H1 (cell line): Measurements from ENCODE around the gene IGSF5. TPM values are rescaled to one million over a fixed set of nuclear protein-coding genes. Genes with fewer than 3 reads are reported as not detected.

Experiments
- CTCF ChIA-PET: fragments of 300-600 bp; sonication (Branson Sonifier 250); formaldehyde crosslinking; loops from one replicate; lab custom pipeline; 2021; ENCODE audit not compliant: partially characterized antibody; lab: Charles Lee
- POLR2A ChIA-PET: fragments of 300-600 bp; sonication (Branson Sonifier 250); formaldehyde crosslinking; loops from one replicate; lab custom pipeline; 2021; ENCODE audit warnings: inconsistent platforms; ENCODE audit not compliant: partially characterized antibody; lab: Charles Lee
- DNase-seq, 2 experiments: peaks; one replicate each; pipeline versions ENCODE4 v3.0.0 to v3.0.0-alpha.2; 2010 to 2022; ENCODE audit warnings: low spot score in 2 of 2, low read depth in 1 of 2, mixed read lengths in 1 of 2
- FAIRE-seq: peaks from 2 replicates; lab custom pipeline; 2011; peaks lifted over from hg19 to GRCh38; lab: Jason Lieb, UNC
- H2AFZ ChIP-seq: 2 replicates; pipeline ENCODE4 v1.8.1; 2012; ENCODE audit warnings: low read length, inconsistent platforms
- H2AK5ac ChIP-seq: 2 replicates; pipeline ENCODE4 v1.6.1; 2013; ENCODE audit warnings: low read depth, low read length
- H2BK120ac ChIP-seq: replicated peaks from 2 replicates; pipeline ENCODE3; 2013; ENCODE audit warnings: low read depth, low read length, inconsistent platforms
- H2BK12ac ChIP-seq: 2 replicates; pipeline ENCODE4 v1.6.1; 2013; ENCODE audit warnings: low read depth, low read length
- H2BK15ac ChIP-seq: 2 replicates; pipeline ENCODE4 v1.6.1; 2013; ENCODE audit warnings: low read length
- H2BK20ac ChIP-seq: 2 replicates; pipeline ENCODE4 v1.6.1; 2013; ENCODE audit warnings: low read length
- H2BK5ac ChIP-seq: 2 replicates; pipeline ENCODE4 v1.6.1; 2013; ENCODE audit warnings: low read depth, low read length
- H3K14ac ChIP-seq: 2 replicates; pipeline ENCODE4 v1.6.1; 2013; ENCODE audit warnings: inconsistent platforms; ENCODE audit not compliant: insufficient read length
- H3K18ac ChIP-seq: 2 replicates; pipeline ENCODE4 v1.6.1; 2013; ENCODE audit warnings: low read length; ENCODE audit errors: extremely low read depth
- H3K23ac ChIP-seq: 2 replicates; pipeline ENCODE4 v1.6.1; 2013; ENCODE audit warnings: inconsistent platforms; ENCODE audit not compliant: insufficient read length
- H3K23me2 ChIP-seq: 2 replicates; pipeline ENCODE4 v1.6.1; 2013; ENCODE audit warnings: low read depth, low read length
- H3K27ac ChIP-seq: 2 replicates; pipeline ENCODE4 v1.6.1; 2011; ENCODE audit warnings: low read depth, low read length, inconsistent platforms
- H3K27me3 ChIP-seq, 4 experiments: replicated peaks in 1 of 4; 1 replicate in 1 of 4; 2 replicates in 3 of 4; pipeline versions ENCODE4 v1.6.1 to v1.8.1; 2011 to 2013; ENCODE audit warnings: low read length in 3 of 4, mild to moderate bottlenecking in 3 of 4, inconsistent platforms in 2 of 4, mixed read lengths in 2 of 4, moderate library complexity in 1 of 4; ENCODE audit not compliant: control insufficient read depth in 3 of 4, insufficient read depth in 3 of 4; ENCODE audit errors: extremely low read depth in 1 of 4
- H3K36me3 ChIP-seq, 4 experiments: 2 replicates each; pipeline versions ENCODE4 v1.6.1 to v1.8.1; 2011 to 2013; ENCODE audit warnings: mild to moderate bottlenecking in 4 of 4, low read length in 3 of 4, moderate library complexity in 2 of 4, control low read depth in 1 of 4, inconsistent platforms in 1 of 4; ENCODE audit not compliant: insufficient read depth in 4 of 4, control insufficient read depth in 2 of 4
- H3K4ac ChIP-seq: replicated peaks from 2 replicates; pipeline ENCODE3; 2013; ENCODE audit warnings: low read length, low read depth, mixed read lengths, inconsistent platforms; ENCODE audit not compliant: insufficient read length
- H3K4me1 ChIP-seq, 4 experiments: replicated peaks in 1 of 4; 1 replicate in 1 of 4; 2 replicates in 3 of 4; pipeline versions ENCODE4 v1.6.1 to v1.8.1; 2011 to 2013; ENCODE audit warnings: low read length in 3 of 4, inconsistent platforms in 2 of 4, mixed read lengths in 1 of 4; ENCODE audit not compliant: insufficient read depth in 4 of 4, control insufficient read depth in 3 of 4
- H3K4me2 ChIP-seq, 2 experiments: 2 replicates each; pipeline versions ENCODE4 v1.6.1 to v1.8.1; 2011 to 2013; ENCODE audit warnings: low read depth in 2 of 2, low read length in 2 of 2, control low read depth in 1 of 2, inconsistent platforms in 1 of 2, mild to moderate bottlenecking in 1 of 2; ENCODE audit not compliant: insufficient read depth in 1 of 2
- H3K4me3 ChIP-seq, 4 experiments: fragments of 200-600, 300-600 bp in 1 of 4; sonication (generic), shearing (Covaris generic), sonication (Bioruptor Twin) in 1 of 4; 2 replicates each; pipeline versions ENCODE4 v1.5.1 to v1.8.1; 2011 to 2016; ENCODE audit warnings: low read length in 4 of 4, low read depth in 3 of 4, control low read depth in 2 of 4, inconsistent platforms in 2 of 4, mild to moderate bottlenecking in 2 of 4, mixed read lengths in 1 of 4, moderate library complexity in 1 of 4; ENCODE audit not compliant: insufficient read depth in 2 of 4; ENCODE audit errors: extremely low read depth in 1 of 4
- H3K56ac ChIP-seq: replicated peaks from 2 replicates; pipeline ENCODE3; 2013; ENCODE audit warnings: low read depth, mild to moderate bottlenecking, mixed read lengths, low read length, inconsistent platforms; ENCODE audit not compliant: insufficient read length
- H3K79me1 ChIP-seq: 2 replicates; pipeline ENCODE4 v1.6.1; 2013; ENCODE audit warnings: low read depth, low read length, control low read depth
- H3K79me2 ChIP-seq, 2 experiments: 2 replicates each; pipeline versions ENCODE4 v1.6.1 to v1.8.1; 2012 to 2013; ENCODE audit warnings: low read length in 2 of 2, mild to moderate bottlenecking in 2 of 2, inconsistent platforms in 1 of 2; ENCODE audit not compliant: insufficient read depth in 2 of 2, control insufficient read depth in 1 of 2
- H3K9ac ChIP-seq, 4 experiments: replicated peaks in 1 of 4; 1 replicate in 1 of 4; 2 replicates in 3 of 4; pipeline versions ENCODE4 v1.6.1 to v1.8.1; 2011 to 2013; ENCODE audit warnings: low read depth in 3 of 4, low read length in 3 of 4, control low read depth in 2 of 4, mild to moderate bottlenecking in 2 of 4, moderate library complexity in 2 of 4, inconsistent platforms in 1 of 4; ENCODE audit errors: extremely low read depth in 1 of 4
- H3K9me3 ChIP-seq, 2 experiments: 2 replicates each; pipeline versions ENCODE4 v1.6.1 to v1.8.1; 2012 to 2013; ENCODE audit warnings: mild to moderate bottlenecking in 2 of 2, moderate library complexity in 2 of 2, control low read depth in 1 of 2, inconsistent platforms in 1 of 2, low read depth in 1 of 2, low read length in 1 of 2, mixed read lengths in 1 of 2; ENCODE audit not compliant: insufficient read depth in 2 of 2
- H4K20me1 ChIP-seq, 2 experiments: replicated peaks in 1 of 2; 2 replicates each; pipeline versions ENCODE3 to v1.8.1; 2011 to 2013; ENCODE audit warnings: inconsistent platforms in 2 of 2, low read length in 2 of 2, mild to moderate bottlenecking in 1 of 2; ENCODE audit not compliant: insufficient read depth in 2 of 2, control insufficient read depth in 1 of 2
- H4K5ac ChIP-seq: 2 replicates; pipeline ENCODE4 v1.6.1; 2013; ENCODE audit warnings: low read length, low read depth, mixed read lengths, inconsistent platforms; ENCODE audit not compliant: insufficient read length
- H4K8ac ChIP-seq: 2 replicates; pipeline ENCODE4 v1.8.0; 2013; ENCODE audit warnings: mild to moderate bottlenecking, moderate library complexity, low read length, inconsistent platforms; ENCODE audit not compliant: insufficient read depth; ENCODE audit errors: extremely low read depth
- H4K91ac ChIP-seq: replicated peaks from 2 replicates; pipeline ENCODE3; 2013; ENCODE audit warnings: low read length, mixed read lengths, inconsistent platforms; ENCODE audit not compliant: insufficient read length
- KDM1A ChIP-seq: fragments of 200-600, 300-600 bp; sonication (generic); IDR thresholded peaks from 2 replicates; pipeline ENCODE4 v1.7.1; 2016; ENCODE audit warnings: mild to moderate bottlenecking, low read length, borderline replicate concordance
- KDM4A ChIP-seq: IDR thresholded peaks from one replicate; pipeline ENCODE4 v1.7.1; 2012; ENCODE audit warnings: low read depth, mild to moderate bottlenecking, moderate library complexity, low read length, inconsistent platforms; ENCODE audit not compliant: severe bottlenecking
- KDM5A ChIP-seq: fragments of 200-600 bp; IDR thresholded peaks from 2 replicates; pipeline ENCODE4 v1.7.1; 2012; ENCODE audit warnings: mild to moderate bottlenecking, low read length, inconsistent platforms, mixed read lengths
- POLR2A ChIP-seq, 2 experiments: IDR thresholded peaks; 1 replicate in 1 of 2; 2 replicates in 1 of 2; pipeline ENCODE4 v1.6.1; 2011; ENCODE audit warnings: low read depth in 2 of 2, low read length in 2 of 2, mild to moderate bottlenecking in 2 of 2; ENCODE audit errors: control extremely low read depth in 1 of 2
- RFX5 ChIP-seq: IDR thresholded peaks from 2 replicates; pipeline ENCODE4 v1.6.1; 2011; ENCODE audit warnings: low read depth, low read length, improper control_type of control experiment, borderline replicate concordance
- SAP30 ChIP-seq: fragments of 300-600 bp; sonication (generic); IDR thresholded peaks from 2 replicates; pipeline ENCODE4 v1.7.1; 2012; ENCODE audit warnings: low read length, moderate library complexity, mild to moderate bottlenecking, inconsistent platforms; ENCODE audit not compliant: insufficient read depth, insufficient replicate concordance
- SUZ12 ChIP-seq: fragments of 200-600 bp; sonication (generic); IDR thresholded peaks from 2 replicates; pipeline ENCODE4 v1.6.1; 2012; ENCODE audit warnings: mild to moderate bottlenecking, inconsistent platforms, low read length, moderate library complexity, mixed read lengths
- WGBS, 2 experiments: shearing (Covaris generic) in 1 of 2; methylation state at CpG; one replicate each; pipeline versions ENCODE4 v1.1.6 to v1.1.7; 2013 to 2015; ENCODE audit warnings: low lambda C conversion rate in 2 of 2, mixed read lengths in 2 of 2, inconsistent platforms in 1 of 2, low coverage in 1 of 2, missing lambda C conversion rate in 1 of 2; ENCODE audit not compliant: insufficient replicate concordance in 2 of 2, insufficient coverage in 1 of 2, insufficient read length in 1 of 2; ENCODE audit errors: extremely low coverage in 1 of 2, missing lambda C conversion rate in 1 of 2; 5-methylcytosine and 5-hydroxymethylcytosine counted together
- polyA plus RNA-seq, 7 experiments: library from polyadenylated mRNA; depleted of rRNA in 3 of 7; stranded (reverse) in 5 of 7; unstranded in 2 of 7; fragments of >200 nt in 5 of 7; fragments of 200-250 nt in 2 of 7; gene quantifications; 1 replicate in 5 of 7; 2 replicates in 1 of 7; 4 replicates in 1 of 7; pipeline versions ENCODE4 v1.2.1 to v1.2.3, GENCODE V29; 2011 to 2013; ENCODE audit warnings: missing spikeins in 2 of 7, mixed read lengths in 2 of 7
- total RNA-seq: library from RNA; stranded (reverse); fragmentation: NEBNext Ultra II Directional; extraction: Animal tissue kit (Norgen Biotek cat#: 25700); gene quantifications from 2 replicates; pipeline ENCODE4 v1.2.1, GENCODE V29; 2021

Gene IGSF5
- total and polyA plus RNA-seq, 2 of the 8 experiments (the other 6 are each of a cell fraction or from before 2014, with no cell fraction given) = 4.4 to 5.4 TPM

GRCh38 chr21:39775816-39776215 lies 30.8 kb downstream of the IGSF5 start:
- H3K9me3 ChIP-seq = no peaks in the 10 kb centered on the region
- no peak overlapping the region for H4K8ac ChIP-seq
- H3K79me1 ChIP-seq = no peaks in the 10 kb centered on the region; the same call in 1 of the 2 replicates
- no peak overlapping the region for H2BK120ac ChIP-seq
- no peaks in the 10 kb centered on the region for H3K27me3 ChIP-seq
- 100% methylated on average over 1 of the region's 1 CpG; no CpG with 5 or more reads in 1 of the 2 experiments for WGBS, 2 experiments
- H4K20me1 ChIP-seq = no peaks in the 10 kb centered on the region
- no peaks in the 10 kb centered on the region; a peak in 1 of 7 replicates for H3K4me1 ChIP-seq
- no peaks in the 10 kb centered on the region for H3K23me2 ChIP-seq
- H3K56ac ChIP-seq = no peak overlapping the region
- H3K9ac ChIP-seq = no peak overlapping the region
- H3K27ac ChIP-seq = no peak overlapping the region
- H2AFZ ChIP-seq = no peak overlapping the region
- H2BK12ac ChIP-seq = no peak overlapping the region
- no peak overlapping the region for H4K91ac ChIP-seq
- no peak overlapping the region for H2AK5ac ChIP-seq
- CTCF ChIA-PET = no interaction called here
- H3K14ac ChIP-seq = no peak overlapping the region
- H2BK20ac ChIP-seq = no peak overlapping the region
- H2BK5ac ChIP-seq = no peak overlapping the region
- no peak for TF ChIP-seq SUZ12
- no peak for TF ChIP-seq POLR2A (IDR thresholded peaks at IDR 0.05; ENCODE audit: control extremely low read depth in 1 of 2, low read depth in 2 of 2, low read length in 2 of 2)
- no peak for TF ChIP-seq KDM5A
- TF ChIP-seq SAP30 = no peak
- TF ChIP-seq RFX5 = no peak
- no peak for TF ChIP-seq KDM4A
- TF ChIP-seq KDM1A = no peak
- POLR2A ChIA-PET = no interaction called here
- H3K4ac ChIP-seq = no peak overlapping the region
- no peak overlapping the region for H3K18ac ChIP-seq
- H3K23ac ChIP-seq = no peak overlapping the region
- no peak overlapping the region for H2BK15ac ChIP-seq
- H3K79me2 ChIP-seq = no peaks in the 10 kb centered on the region
- FAIRE-seq = no peak
- no peak overlapping the region for H4K5ac ChIP-seq
- no peak for DNase-seq
- no peak overlapping the region for H3K4me2 ChIP-seq
- no peak overlapping the region for H3K4me3 ChIP-seq
- no peaks in the 10 kb centered on the region for H3K36me3 ChIP-seq
